LoVo (cell line): ENCODE results near the gene HOXD11.

Experiments
- DNase-seq: peaks from one replicate; pipeline ENCODE4 v3.0.0-alpha.2; 2016; ENCODE audit warnings: low spot score

HOXD11 gene

GRCh38 chr2:176131848-176132158 is 24.7 kb downstream of the HOXD11 start:
- no peak for DNase-seq

- DNase-seq: no peak
These were observed 25.4 kb downstream of the HOXD11 start for GRCh38 chr2:176132205-176133171.

GRCh38 chr2:176133389-176133788 is 26.3 kb downstream of the HOXD11 start:
- DNase-seq: no peak

GRCh38 chr2:176134035-176134434 is 27.0 kb downstream of the HOXD11 start:
- no peak for DNase-seq

GRCh38 chr2:176135035-176135440 is 28.0 kb downstream of the HOXD11 start:
- peak; percentile 50 for DNase-seq

GRCh38 chr2:176136374-176137251 is 29.5 kb downstream of the HOXD11 start:
- DNase-seq: peak; percentile 69

- DNase-seq: no peak
These were observed 30.1 kb downstream of the HOXD11 start for GRCh38 chr2:176137252-176137580.

DNA sequence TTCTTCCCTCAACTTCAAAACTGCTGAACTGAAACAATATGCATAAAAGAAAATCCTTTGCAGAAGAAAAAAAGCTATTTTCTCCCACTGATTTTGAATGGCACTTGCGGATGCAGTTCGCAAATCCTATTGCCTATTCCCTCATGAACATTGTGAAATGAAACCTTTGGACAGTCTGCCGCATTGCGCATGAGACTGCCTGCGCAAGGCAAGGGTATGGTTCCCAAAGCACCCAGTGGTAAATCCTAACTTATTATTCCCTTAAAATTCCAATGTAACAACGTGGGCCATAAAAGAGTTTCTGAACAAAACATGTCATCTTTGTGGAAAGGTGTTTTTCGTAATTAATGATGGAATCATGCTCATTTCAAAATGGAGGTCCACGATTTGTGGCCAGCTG is 30.8 kb downstream of the HOXD11 start:
- no peak for DNase-seq

- DNase-seq: no peak
These were observed 31.4 kb downstream of the HOXD11 start for GRCh38 chr2:176138526-176138922.

- DNase-seq: no peak
These were observed 32.0 kb downstream of the HOXD11 start for GRCh38 chr2:176138923-176139660.

GRCh38 chr2:176139661-176140512 is 32.8 kb downstream of the HOXD11 start:
- no peak for DNase-seq

DNA sequence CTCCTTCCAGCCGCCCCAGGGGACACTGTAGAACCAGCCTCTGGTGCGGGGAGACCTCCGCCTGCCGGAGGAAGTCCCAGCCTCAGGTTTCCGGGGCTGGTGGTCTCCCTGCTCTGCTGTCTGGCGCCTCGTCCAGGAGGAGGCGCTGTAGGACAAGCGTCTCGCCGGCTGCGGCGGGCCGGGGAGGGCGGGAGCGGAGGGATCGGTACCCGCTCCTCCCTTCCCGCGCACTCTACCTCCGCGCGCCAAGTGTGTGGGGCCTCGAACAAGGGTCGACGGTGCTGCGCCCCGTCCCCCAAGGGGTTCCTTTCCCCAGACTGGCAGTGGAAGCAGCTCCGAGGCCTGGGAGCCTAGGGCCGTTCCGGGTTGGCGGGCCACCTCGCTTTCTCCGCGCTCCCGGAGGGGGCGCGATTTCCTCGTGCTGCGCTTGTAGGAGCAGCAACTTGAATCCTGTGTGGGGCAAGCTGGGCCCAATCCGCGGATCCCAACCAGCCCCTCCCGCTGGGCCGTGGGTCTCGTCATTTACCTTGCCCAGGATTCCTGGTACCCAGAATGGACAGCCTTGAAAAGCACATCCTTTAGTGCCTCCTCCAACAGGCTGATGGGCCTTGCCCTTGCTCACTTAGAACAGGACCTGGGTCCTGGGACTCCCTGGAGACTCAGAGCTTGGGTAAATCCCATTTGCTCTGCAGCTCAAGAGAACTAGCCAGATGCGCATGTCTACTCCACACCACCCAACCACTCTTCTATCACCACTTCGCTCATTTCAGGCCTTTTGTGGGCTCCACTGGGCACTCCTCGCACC is 33.6 kb downstream of the HOXD11 start:
- DNase-seq: peak; percentile 54

- no peak for DNase-seq
These were observed 35.2 kb downstream of the HOXD11 start for GRCh38 chr2:176142281-176142680.

DNA sequence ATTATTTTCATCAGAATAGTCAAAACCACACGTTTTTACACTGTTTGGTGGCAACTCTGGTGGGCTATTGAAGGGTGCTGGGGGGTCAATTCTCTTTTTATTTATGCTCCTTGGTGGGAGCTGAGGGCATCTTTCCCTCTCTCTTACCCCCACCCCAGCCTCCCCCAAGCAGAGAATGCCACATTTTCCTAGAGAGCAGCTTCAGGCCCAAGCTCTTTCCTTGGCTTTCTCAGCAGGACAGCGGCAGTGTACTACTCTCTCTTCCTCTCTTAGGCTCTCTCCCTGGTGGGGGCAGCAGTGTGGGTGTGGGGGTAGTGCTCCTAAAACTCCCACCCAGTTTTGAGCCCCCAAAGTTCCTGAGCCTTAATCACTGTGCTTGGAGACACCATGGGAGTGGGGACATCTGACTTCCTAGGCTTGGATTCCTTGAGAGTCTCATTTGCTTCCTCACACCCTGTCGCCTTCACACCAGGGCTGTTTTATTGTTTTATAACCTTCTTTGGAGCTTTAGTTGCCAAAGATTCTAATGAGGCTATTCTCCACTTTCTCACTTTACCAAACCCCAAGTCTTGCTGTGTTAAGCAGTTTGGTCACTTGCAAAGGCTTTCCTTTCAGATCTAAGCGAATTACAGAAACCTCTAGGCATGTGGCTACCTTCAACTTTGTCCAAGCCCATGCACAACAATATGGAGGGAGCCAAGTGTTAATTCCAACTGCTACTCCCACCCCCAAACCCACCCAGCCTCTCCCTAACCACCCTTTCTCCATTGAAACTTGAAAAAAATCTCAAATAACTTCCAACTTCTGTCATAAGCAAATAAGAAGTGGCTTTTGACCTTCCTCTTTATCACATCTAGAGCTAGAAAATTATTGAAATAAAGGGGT is 38.2 kb downstream of the HOXD11 start:
- DNase-seq: no peak

DNA sequence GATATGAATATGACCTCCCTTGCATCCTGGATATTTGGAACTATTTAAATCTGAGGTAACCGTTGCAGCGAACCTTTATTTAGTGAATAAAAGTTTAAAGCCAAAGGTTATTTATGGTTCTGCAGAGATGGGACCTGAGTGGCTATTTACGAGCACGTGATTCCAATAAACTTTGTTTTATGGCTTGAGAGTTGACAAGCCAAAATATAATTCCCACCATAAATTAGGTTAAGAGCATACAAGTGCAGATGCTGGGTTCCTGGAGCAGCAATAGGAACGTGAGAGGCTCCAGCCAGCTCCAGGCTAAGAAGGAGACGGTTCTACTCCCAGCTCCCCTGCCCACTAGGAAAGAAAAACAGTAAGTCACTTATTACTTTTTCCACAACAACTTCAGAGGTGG is 39.0 kb downstream of the HOXD11 start:
- DNase-seq: no peak

- DNase-seq: no peak
These were observed 39.6 kb downstream of the HOXD11 start for GRCh38 chr2:176146645-176147044.

DNA sequence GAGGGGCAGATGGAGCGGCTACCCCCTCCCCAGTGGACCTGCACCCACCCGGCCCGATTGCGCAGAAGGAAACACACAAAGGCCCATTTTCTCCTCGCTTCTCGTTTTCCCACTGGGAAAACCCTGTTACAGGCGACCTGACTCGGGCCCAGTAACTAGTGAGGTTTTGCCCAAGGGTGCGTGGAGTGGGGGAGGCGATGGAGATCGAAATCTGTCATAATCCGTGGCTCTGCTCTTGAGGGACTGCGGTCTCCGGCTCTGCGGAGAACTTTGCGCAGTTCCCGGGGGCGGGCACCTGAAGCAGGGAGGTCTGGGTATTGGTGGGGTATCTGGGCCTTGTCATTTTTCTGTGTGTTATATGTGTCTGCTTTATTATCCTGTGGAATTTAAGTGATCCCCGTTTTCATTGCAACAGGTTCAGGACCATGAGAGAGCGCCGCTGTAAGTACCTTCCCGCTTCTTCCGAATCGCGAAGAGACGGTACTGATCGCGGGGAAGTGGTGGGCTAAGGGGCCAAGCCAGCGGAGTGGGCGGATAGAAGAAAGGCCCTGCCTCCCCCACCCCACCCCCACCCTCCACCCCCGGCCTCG is 40.2 kb downstream of the HOXD11 start:
- DNase-seq: no peak

DNA sequence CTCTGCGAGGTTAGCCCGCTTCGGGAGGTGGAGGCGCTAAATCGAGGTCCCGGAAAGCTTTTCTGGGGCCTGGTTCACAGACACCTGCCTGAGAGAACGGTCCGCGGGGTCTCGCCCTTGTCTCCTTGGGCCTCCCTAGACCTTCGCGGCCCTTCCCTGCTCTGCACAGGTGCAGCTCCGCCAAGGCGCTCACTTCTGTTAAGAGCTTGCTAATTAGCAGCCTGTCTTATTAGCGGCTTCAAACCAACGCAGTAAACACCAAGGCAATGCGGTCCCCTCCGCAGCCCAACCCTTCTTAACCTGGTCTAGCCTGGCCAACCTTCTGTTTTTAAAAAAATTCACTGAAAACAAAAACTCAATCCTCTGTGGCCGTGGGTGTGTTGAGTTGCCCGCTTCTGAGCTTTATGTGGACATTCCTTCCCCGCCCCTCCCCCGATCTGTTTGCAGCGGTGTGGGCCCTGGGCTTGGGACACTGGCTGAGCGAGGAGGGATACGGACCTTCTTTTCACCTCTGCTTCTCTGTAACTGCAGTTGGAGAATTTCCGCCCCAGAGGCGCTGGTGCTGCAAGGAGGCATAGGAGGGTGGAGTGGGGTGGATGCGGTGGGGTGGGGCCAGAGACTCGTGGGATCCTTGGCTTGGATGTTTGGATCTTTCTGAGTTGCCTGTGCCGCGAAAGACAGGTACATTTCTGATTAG is 40.9 kb downstream of the HOXD11 start:
- DNase-seq: no peak
